HEK293 (cell line): Measurements from ENCODE around the gene GJC3.
"Not testable (repeated sequence)": the region's sequence is repeated elsewhere in the genome, so short reads cannot be mapped to it uniquely, and the experiment has no call there.

ENCODE experiments used
- FEZF1 ChIP-seq: fragments of 450-650 bp; formaldehyde crosslinking; IDR thresholded peaks from 2 replicates; pipeline ENCODE4 v1.5.1; 2016; ENCODE audit warnings: missing biosample characterization, missing genetic modification characterization
- INSM2 ChIP-seq: fragments of 450-650 bp; formaldehyde crosslinking; IDR thresholded peaks from 2 replicates; pipeline ENCODE4 v1.5.1; 2016; ENCODE audit warnings: missing biosample characterization, missing genetic modification characterization
- MEIS1 ChIP-seq: sonication (generic); formaldehyde crosslinking; IDR thresholded peaks from 2 replicates; pipeline ENCODE4 v1.8.1; 2022; ENCODE audit warnings: missing genetic modification reagents, mild to moderate bottlenecking, borderline replicate concordance
- ZNF175 ChIP-seq: fragments of 450-650 bp; formaldehyde crosslinking; IDR thresholded peaks from 2 replicates; pipeline ENCODE4 v1.5.1; 2016; ENCODE audit warnings: missing biosample characterization, missing genetic modification characterization
- ZNF670 ChIP-seq: fragments of 450-650 bp; formaldehyde crosslinking; IDR thresholded peaks from 2 replicates; pipeline ENCODE4 v1.5.1; 2016; ENCODE audit warnings: missing biosample characterization, missing genetic modification characterization, low read depth
- ZNF76 ChIP-seq: fragments of 450-650 bp; formaldehyde crosslinking; IDR thresholded peaks from 2 replicates; pipeline ENCODE4; 2016; ENCODE audit warnings: low read depth, missing biosample characterization, missing genetic modification characterization, borderline replicate concordance
- TF ChIP-seq, protein P1 (sequence below): fragments of 450-650 bp; formaldehyde crosslinking; IDR thresholded peaks from 2 replicates; pipeline ENCODE4 v1.5.1; 2017; ENCODE audit warnings: missing biosample characterization, missing genetic modification characterization
- TF ChIP-seq, protein P2 (sequence below): fragments of 450-650 bp; formaldehyde crosslinking; IDR thresholded peaks from 2 replicates; pipeline ENCODE4 v1.5.1; 2016; ENCODE audit warnings: missing biosample characterization, missing genetic modification characterization

- TF ChIP-seq ZNF76 (tag by site-specific recombination); FEZF1 (tag by site-specific recombination); ZNF175; MEIS1; INSM2 (tag by site-specific recombination); ZNF670 (tag by site-specific recombination): not testable (repeated sequence)
- TF ChIP-seq, protein P1, sequence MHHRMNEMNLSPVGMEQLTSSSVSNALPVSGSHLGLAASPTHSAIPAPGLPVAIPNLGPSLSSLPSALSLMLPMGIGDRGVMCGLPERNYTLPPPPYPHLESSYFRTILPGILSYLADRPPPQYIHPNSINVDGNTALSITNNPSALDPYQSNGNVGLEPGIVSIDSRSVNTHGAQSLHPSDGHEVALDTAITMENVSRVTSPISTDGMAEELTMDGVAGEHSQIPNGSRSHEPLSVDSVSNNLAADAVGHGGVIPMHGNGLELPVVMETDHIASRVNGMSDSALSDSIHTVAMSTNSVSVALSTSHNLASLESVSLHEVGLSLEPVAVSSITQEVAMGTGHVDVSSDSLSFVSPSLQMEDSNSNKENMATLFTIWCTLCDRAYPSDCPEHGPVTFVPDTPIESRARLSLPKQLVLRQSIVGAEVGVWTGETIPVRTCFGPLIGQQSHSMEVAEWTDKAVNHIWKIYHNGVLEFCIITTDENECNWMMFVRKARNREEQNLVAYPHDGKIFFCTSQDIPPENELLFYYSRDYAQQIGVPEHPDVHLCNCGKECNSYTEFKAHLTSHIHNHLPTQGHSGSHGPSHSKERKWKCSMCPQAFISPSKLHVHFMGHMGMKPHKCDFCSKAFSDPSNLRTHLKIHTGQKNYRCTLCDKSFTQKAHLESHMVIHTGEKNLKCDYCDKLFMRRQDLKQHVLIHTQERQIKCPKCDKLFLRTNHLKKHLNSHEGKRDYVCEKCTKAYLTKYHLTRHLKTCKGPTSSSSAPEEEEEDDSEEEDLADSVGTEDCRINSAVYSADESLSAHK (tag by site-specific recombination): not testable (repeated sequence)
- TF ChIP-seq, protein P2, sequence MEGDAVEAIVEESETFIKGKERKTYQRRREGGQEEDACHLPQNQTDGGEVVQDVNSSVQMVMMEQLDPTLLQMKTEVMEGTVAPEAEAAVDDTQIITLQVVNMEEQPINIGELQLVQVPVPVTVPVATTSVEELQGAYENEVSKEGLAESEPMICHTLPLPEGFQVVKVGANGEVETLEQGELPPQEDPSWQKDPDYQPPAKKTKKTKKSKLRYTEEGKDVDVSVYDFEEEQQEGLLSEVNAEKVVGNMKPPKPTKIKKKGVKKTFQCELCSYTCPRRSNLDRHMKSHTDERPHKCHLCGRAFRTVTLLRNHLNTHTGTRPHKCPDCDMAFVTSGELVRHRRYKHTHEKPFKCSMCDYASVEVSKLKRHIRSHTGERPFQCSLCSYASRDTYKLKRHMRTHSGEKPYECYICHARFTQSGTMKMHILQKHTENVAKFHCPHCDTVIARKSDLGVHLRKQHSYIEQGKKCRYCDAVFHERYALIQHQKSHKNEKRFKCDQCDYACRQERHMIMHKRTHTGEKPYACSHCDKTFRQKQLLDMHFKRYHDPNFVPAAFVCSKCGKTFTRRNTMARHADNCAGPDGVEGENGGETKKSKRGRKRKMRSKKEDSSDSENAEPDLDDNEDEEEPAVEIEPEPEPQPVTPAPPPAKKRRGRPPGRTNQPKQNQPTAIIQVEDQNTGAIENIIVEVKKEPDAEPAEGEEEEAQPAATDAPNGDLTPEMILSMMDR (tag by site-specific recombination): not testable (repeated sequence)
Observed at GRCh38 chr7:99973817-99974216, 44.4 kb upstream of the GJC3 start.
